ENCODE results near the gene PCNX2. TPM values are rescaled to one million over a fixed set of nuclear protein-coding genes. Genes with fewer than 3 reads are reported as not detected.

PCNX2 gene
- total RNA-seq, 1 donor = 56.8 TPM

DNA sequence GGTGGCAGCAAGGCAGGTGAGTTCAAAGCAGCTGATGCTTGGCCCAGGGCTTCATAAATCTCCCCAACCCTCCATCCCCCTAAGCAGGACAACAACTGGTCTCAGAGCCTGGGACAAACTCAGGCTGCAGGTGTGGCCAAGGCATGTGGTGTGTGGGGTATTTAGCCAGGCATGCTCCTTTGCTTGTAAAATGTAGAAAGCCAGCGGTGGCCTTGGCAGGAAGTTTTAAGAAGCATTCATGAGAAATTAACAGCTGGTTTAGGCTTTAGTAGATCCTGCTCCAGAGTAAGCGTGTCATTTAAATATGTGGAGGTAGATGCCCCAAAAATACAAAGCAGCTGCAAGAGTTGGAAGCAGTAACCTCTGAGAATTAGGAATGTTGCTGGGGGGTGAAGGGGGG, 300.3 kb downstream of the PCNX2 start:
- TF ChIP-seq, protein P1, sequence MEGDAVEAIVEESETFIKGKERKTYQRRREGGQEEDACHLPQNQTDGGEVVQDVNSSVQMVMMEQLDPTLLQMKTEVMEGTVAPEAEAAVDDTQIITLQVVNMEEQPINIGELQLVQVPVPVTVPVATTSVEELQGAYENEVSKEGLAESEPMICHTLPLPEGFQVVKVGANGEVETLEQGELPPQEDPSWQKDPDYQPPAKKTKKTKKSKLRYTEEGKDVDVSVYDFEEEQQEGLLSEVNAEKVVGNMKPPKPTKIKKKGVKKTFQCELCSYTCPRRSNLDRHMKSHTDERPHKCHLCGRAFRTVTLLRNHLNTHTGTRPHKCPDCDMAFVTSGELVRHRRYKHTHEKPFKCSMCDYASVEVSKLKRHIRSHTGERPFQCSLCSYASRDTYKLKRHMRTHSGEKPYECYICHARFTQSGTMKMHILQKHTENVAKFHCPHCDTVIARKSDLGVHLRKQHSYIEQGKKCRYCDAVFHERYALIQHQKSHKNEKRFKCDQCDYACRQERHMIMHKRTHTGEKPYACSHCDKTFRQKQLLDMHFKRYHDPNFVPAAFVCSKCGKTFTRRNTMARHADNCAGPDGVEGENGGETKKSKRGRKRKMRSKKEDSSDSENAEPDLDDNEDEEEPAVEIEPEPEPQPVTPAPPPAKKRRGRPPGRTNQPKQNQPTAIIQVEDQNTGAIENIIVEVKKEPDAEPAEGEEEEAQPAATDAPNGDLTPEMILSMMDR (IDR thresholded peaks at IDR 0.05; ENCODE audit: extremely low read depth, low read depth, low read length) = no peak
- Histone ChIP-seq H2AFZ (ENCODE audit: low read length) (no peak overlapping the region), H3K4me2 (ENCODE audit: insufficient read depth, low read length) (no peak overlapping the region), H3K79me2 (ENCODE audit: insufficient read depth, low read length) (no peaks in the 10 kb centered on the region), H3K9me3 (ENCODE audit: low read depth, low read length) (no peaks in the 10 kb centered on the region), H3K27me3 (ENCODE audit: insufficient read depth, low read length) (no peaks in the 10 kb centered on the region), H4K20me1 (ENCODE audit: insufficient read depth, low read length) (no peaks in the 10 kb centered on the region), H3K36me3 (ENCODE audit: insufficient read depth, low read length) (peaks cover 4% of the 10 kb centered on the region), H3K4me3 (ENCODE audit: insufficient read depth, low read length) (no peak overlapping the region), H3K27ac (ENCODE audit: low read depth, low read length) (no peak overlapping the region), H3K4me1 (ENCODE audit: insufficient read depth, low read length) (no peaks in the 10 kb centered on the region)
- no peak for DNase-seq (ENCODE audit: insufficient read length, low spot score, missing footprints)

- H3K36me3 ChIP-seq (ENCODE audit: insufficient read depth, low read length) = no peaks in the 10 kb centered on the region
- no peaks in the 10 kb centered on the region for H3K79me2 ChIP-seq (ENCODE audit: insufficient read depth, low read length)
- DNase-seq (ENCODE audit: insufficient read length, low spot score, missing footprints) = no peak
- H3K4me3 ChIP-seq (ENCODE audit: insufficient read depth, low read length) = no peak overlapping the region
- no peak overlapping the region for H2AFZ ChIP-seq (ENCODE audit: low read length)
- H3K4me1 ChIP-seq (ENCODE audit: insufficient read depth, low read length) = no peaks in the 10 kb centered on the region
- H4K20me1 ChIP-seq (ENCODE audit: insufficient read depth, low read length) = no peaks in the 10 kb centered on the region
- H3K27ac ChIP-seq (ENCODE audit: low read depth, low read length) = no peak overlapping the region
- TF ChIP-seq, protein P1 (IDR thresholded peaks at IDR 0.05; ENCODE audit: extremely low read depth, low read depth, low read length) = no peak
- H3K4me2 ChIP-seq (ENCODE audit: insufficient read depth, low read length) = no peak overlapping the region
- H3K9me3 ChIP-seq (ENCODE audit: low read depth, low read length) = no peaks in the 10 kb centered on the region
- H3K27me3 ChIP-seq (ENCODE audit: insufficient read depth, low read length) = no peaks in the 10 kb centered on the region
Measured at GRCh38 chr1:232993555-232993954, 302.0 kb downstream of the PCNX2 start.

GRCh38 chr1:232992227-232992626, 303.3 kb downstream of the PCNX2 start:
- Histone ChIP-seq H3K9me3 (ENCODE audit: low read depth, low read length) (no peaks in the 10 kb centered on the region), H3K4me1 (ENCODE audit: insufficient read depth, low read length) (no peaks in the 10 kb centered on the region), H2AFZ (ENCODE audit: low read length) (no peak overlapping the region), H3K4me3 (ENCODE audit: insufficient read depth, low read length) (no peak overlapping the region), H3K27me3 (ENCODE audit: insufficient read depth, low read length) (no peaks in the 10 kb centered on the region), H3K4me2 (ENCODE audit: insufficient read depth, low read length) (no peak overlapping the region), H3K27ac (ENCODE audit: low read depth, low read length) (no peak overlapping the region), H4K20me1 (ENCODE audit: insufficient read depth, low read length) (no peaks in the 10 kb centered on the region), H3K36me3 (ENCODE audit: insufficient read depth, low read length) (no peaks in the 10 kb centered on the region), H3K79me2 (ENCODE audit: insufficient read depth, low read length) (no peaks in the 10 kb centered on the region)
- DNase-seq (ENCODE audit: insufficient read length, low spot score, missing footprints) = no peak
- TF ChIP-seq, protein P1 (IDR thresholded peaks at IDR 0.05; ENCODE audit: extremely low read depth, low read depth, low read length) = no peak

DNA sequence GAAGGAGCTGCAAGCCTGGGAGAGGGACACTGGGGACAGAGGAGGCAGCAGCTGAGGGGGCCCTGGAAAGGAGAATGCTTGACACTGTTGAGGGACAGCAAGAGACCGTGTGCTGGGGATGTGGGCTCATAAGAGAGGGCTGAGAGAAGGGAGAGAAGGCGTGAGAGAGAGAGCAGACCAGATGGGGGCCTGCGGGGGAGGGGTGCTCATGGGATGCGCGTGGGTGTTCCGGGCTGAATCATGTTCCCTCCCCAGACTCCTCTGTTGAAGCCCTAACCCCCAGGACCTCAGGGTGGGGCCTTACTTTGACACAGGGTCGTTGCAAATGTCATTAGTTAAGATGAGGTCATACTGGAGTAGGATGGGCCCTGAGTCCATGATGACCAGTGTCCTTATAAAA, 304.3 kb downstream of the PCNX2 start:
- Histone ChIP-seq H3K4me1 (ENCODE audit: insufficient read depth, low read length) (no peaks in the 10 kb centered on the region), H3K9me3 (ENCODE audit: low read depth, low read length) (no peaks in the 10 kb centered on the region), H3K27me3 (ENCODE audit: insufficient read depth, low read length) (no peaks in the 10 kb centered on the region), H4K20me1 (ENCODE audit: insufficient read depth, low read length) (no peaks in the 10 kb centered on the region), H3K27ac (ENCODE audit: low read depth, low read length) (no peak overlapping the region), H3K79me2 (ENCODE audit: insufficient read depth, low read length) (no peaks in the 10 kb centered on the region), H2AFZ (ENCODE audit: low read length) (no peak overlapping the region), H3K4me3 (ENCODE audit: insufficient read depth, low read length) (no peak overlapping the region), H3K4me2 (ENCODE audit: insufficient read depth, low read length) (no peak overlapping the region), H3K36me3 (ENCODE audit: insufficient read depth, low read length) (no peaks in the 10 kb centered on the region)
- no peak for DNase-seq (ENCODE audit: insufficient read length, low spot score, missing footprints)
- TF ChIP-seq, protein P1 (IDR thresholded peaks at IDR 0.05; ENCODE audit: extremely low read depth, low read depth, low read length) = no peak
